HepG2 (cell line): Measurements from ENCODE around the gene STEAP2. TPM values are rescaled to one million over a fixed set of nuclear protein-coding genes. Genes with fewer than 3 reads are reported as not detected.

Experiments
- DRAP1 ChIP-seq: IDR thresholded peaks from 2 replicates; pipeline ENCODE4 v1.6.1; 2016; ENCODE audit warnings: missing genetic modification reagents, missing compliant biosample characterization
- ERF ChIP-seq: IDR thresholded peaks from 2 replicates; pipeline ENCODE4 v1.6.1; 2018; ENCODE audit warnings: missing biosample characterization, missing genetic modification reagents
- ETV6 ChIP-seq: sonication (generic); formaldehyde crosslinking; conservative IDR thresholded peaks from 2 replicates; pipeline ENCODE4 v1.4.0; 2020; ENCODE audit warnings: missing genetic modification reagents
- HIC2 ChIP-seq: sonication (generic); formaldehyde crosslinking; IDR thresholded peaks from 2 replicates; pipeline ENCODE4 v1.9.0; 2022; ENCODE audit warnings: low read depth, missing genetic modification reagents
- SIX4 ChIP-seq: sonication (generic); formaldehyde crosslinking; IDR thresholded peaks from 2 replicates; pipeline ENCODE4 v1.4.0; 2020; ENCODE audit warnings: missing genetic modification reagents
- SKIL ChIP-seq: sonication (generic); formaldehyde crosslinking; IDR thresholded peaks from 2 replicates; pipeline ENCODE4 v1.8.0; 2022; ENCODE audit warnings: missing genetic modification reagents, mild to moderate bottlenecking, moderate library complexity, borderline replicate concordance
- SP2 ChIP-seq: sonication (generic); formaldehyde crosslinking; IDR thresholded peaks from 2 replicates; pipeline ENCODE4 v1.5.1; 2020; ENCODE audit warnings: mild to moderate bottlenecking, missing genetic modification reagents
- TAF1 ChIP-seq: sonication (generic); formaldehyde crosslinking; IDR thresholded peaks from 2 replicates; pipeline ENCODE4 v1.4.0; 2020; ENCODE audit warnings: missing genetic modification reagents
- TFDP1 ChIP-seq: IDR thresholded peaks from 2 replicates; pipeline ENCODE4 v1.6.1; 2016; ENCODE audit warnings: missing compliant biosample characterization, missing genetic modification reagents, borderline replicate concordance
- ZBTB33 ChIP-seq: sonication (generic); formaldehyde crosslinking; IDR thresholded peaks from 2 replicates; pipeline ENCODE4 v1.4.0; 2020; ENCODE audit warnings: missing genetic modification reagents
- ZBTB7A ChIP-seq: sonication (generic); formaldehyde crosslinking; IDR thresholded peaks from 2 replicates; pipeline ENCODE4 v1.8.0; 2022; ENCODE audit warnings: mild to moderate bottlenecking, missing genetic modification reagents
- ZFP91 ChIP-seq: sonication (generic); formaldehyde crosslinking; IDR thresholded peaks from 2 replicates; pipeline ENCODE4 v1.9.0; 2022; ENCODE audit warnings: missing genetic modification reagents, mild to moderate bottlenecking, borderline replicate concordance
- ZGPAT ChIP-seq: IDR thresholded peaks from 2 replicates; pipeline ENCODE4 v1.6.1; 2016; ENCODE audit warnings: mild to moderate bottlenecking
- ZNF577 ChIP-seq: sonication (generic); formaldehyde crosslinking; IDR thresholded peaks from 2 replicates; pipeline ENCODE4 v1.4.0; 2020; ENCODE audit warnings: mild to moderate bottlenecking, low read depth, missing genetic modification reagents, borderline replicate concordance
- polyA plus RNA-seq, 8 experiments: library from polyadenylated mRNA; depleted of rRNA in 3 of 8; stranded (reverse) in 7 of 8; unstranded in 1 of 8; fragments of >200 nt; fragmentation: Illumina TruSeq in 4 of 8; extraction: Trizol in 4 of 8; gene quantifications; 2 replicates each; pipeline versions ENCODE4 v1.2.1 to v1.2.3, GENCODE V29; 2011 to 2016; ENCODE audit warnings: low read depth in 4 of 8, missing spikeins in 1 of 8, mixed read lengths in 1 of 8; ENCODE audit not compliant: insufficient read depth in 1 of 8
- total RNA-seq, 5 experiments: library from RNA; depleted of rRNA; stranded (reverse); fragments of >200 nt; fragmentation: Illumina TruSeq; extraction: Trizol; gene quantifications; 2 replicates each; pipeline ENCODE4 v1.2.3, GENCODE V29; 2016; ENCODE audit warnings: low read depth in 1 of 5

STEAP2 gene
- total and polyA plus RNA-seq, 2 of the 13 experiments (the other 11 are each of a cell fraction or from before 2014, with no cell fraction given) = 4.3 to 4.4 TPM

GRCh38 chr7:90211391-90212148 lies at the start of gene STEAP2 (continued):
- TF ChIP-seq ZFP91 (CRISPR knock-in tag) (peak; percentile 96), DRAP1 (CRISPR knock-in tag) (0 out of 2 replicates have a peak, but pooled peaks have one; percentile 49), ZBTB33 (CRISPR knock-in tag) (peak; percentile 45; the same call in 1 of the 2 replicates), TFDP1 (CRISPR knock-in tag) (peak; percentile 81; the same call in 1 of the 2 replicates), TAF1 (peak; percentile 75), ZGPAT (CRISPR knock-in tag) (peak; percentile 80), SIX4 (no peak), HIC2 (CRISPR knock-in tag) (peak; percentile 74), ZNF577 (CRISPR knock-in tag) (no peak), ZBTB7A (CRISPR knock-in tag) (peak; percentile 72; the same call in 1 of the 2 replicates), ETV6 (CRISPR knock-in tag) (peak; percentile 52; the same call in 1 of the 2 replicates), SKIL (CRISPR knock-in tag) (peak; percentile 51; the same call in 1 of the 2 replicates), SP2 (CRISPR knock-in tag) (0 out of 2 replicates have a peak, but pooled peaks have one; percentile 17), ERF (CRISPR knock-in tag) (peak; percentile 25; the same call in 1 of the 2 replicates)
